HG02763 (cell line): ENCODE results near the gene CUBN.
"Not testable (repeated sequence)": the region's sequence is repeated elsewhere in the genome, so short reads cannot be mapped to it uniquely, and the experiment has no call there.

ENCODE experiments used
- ATAC-seq: cut with Tn5 transposase; IDR thresholded peaks from one replicate; pipeline ENCODE4 v1.9.1; 2021; ENCODE audit warnings: mild to moderate bottlenecking, moderate library complexity; ENCODE audit not compliant: unreplicated experiment

The CUBN gene

GRCh38 chr10:17019696-17020095 lies 109.9 kb downstream of the CUBN start:
- ATAC-seq, result no peak

DNA sequence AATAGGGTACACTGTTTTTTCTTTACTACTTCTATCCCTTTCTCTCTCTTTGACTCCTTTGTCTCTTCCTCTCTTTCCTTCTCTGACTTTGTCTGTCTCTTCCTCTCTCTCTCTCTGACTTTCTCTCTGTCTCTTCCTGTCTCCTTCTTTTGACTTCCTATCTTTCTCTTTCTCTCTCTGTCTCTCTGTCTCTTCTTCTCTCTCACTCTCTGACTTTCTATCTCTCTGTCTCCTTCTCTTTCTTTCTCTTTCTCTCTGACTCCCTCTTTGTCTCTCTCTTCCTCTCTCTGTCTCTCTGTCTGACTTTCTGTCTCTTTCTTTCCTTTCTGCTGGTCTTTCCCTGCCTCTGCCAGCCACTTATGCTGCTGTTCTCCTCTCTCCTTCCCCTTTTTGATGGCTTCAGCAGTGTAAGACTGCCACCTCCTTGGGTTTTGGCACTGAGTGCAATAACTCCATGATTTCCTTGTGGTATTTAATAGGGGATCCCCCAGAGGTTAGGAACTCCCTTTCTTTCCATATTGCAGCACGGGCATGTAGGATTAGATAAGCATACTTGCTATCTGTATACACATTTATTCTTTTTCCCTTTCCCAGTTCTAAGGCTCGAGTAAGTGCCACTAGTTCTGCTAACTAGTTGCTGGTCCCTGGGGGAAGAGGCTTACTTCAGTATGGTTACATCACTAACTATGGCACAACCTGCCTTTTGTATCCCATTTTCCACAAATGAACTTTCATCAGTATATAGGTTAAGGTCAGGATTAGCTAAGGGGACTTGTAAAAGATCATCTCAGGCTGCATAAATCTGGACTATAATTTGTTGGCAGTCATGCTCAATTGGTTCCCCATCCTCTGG lies 116.3 kb downstream of the CUBN start:
- ATAC-seq, result not testable (repeated sequence)

- ATAC-seq, result not testable (repeated sequence)
Observed at GRCh38 chr10:17012731-17013130, 116.9 kb downstream of the CUBN start.

- ATAC-seq, result no peak
Observed at GRCh38 chr10:17010363-17011145, 119.1 kb downstream of the CUBN start.

- no peak for ATAC-seq
Observed at GRCh38 chr10:17009212-17009700, 120.4 kb downstream of the CUBN start.

GRCh38 chr10:17007418-17007770 lies 122.2 kb downstream of the CUBN start:
- ATAC-seq, result no peak

GRCh38 chr10:17006631-17007417 lies 122.8 kb downstream of the CUBN start:
- ATAC-seq, result no peak

- no peak for ATAC-seq
Observed at GRCh38 chr10:17005621-17006566, 123.7 kb downstream of the CUBN start.

- no peak for ATAC-seq
Observed at GRCh38 chr10:17004801-17005380, 124.7 kb downstream of the CUBN start.

DNA sequence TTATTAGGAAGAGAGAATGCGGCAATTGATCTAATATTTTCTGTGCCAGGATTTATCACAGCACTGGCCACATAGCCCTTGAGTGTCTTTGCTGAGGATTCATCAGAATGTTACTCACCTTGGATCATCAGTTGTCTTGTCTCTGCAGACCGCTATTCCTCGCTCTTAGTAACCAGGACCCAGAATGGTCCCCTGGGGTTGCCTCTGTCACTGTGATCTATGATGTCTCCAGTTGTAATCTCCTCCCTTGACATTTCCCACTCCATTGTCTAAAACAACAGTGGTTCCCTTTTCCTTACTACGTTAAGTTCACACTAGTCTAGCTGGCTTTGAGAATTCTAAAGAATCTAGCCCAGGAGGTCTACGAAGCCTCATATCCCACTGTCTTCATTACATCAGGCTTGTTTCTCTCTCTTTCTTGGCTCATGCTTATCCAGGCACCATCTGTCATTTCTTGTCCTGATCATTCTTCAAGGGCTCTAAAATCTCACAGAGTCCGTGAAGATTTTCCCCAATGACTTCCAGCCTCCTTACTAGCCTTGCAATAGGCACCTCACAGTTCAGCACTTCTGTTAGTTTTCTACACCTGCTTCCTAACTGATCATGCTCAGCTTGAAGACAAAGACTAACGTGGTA lies 125.8 kb downstream of the CUBN start:
- ATAC-seq, result no peak

DNA sequence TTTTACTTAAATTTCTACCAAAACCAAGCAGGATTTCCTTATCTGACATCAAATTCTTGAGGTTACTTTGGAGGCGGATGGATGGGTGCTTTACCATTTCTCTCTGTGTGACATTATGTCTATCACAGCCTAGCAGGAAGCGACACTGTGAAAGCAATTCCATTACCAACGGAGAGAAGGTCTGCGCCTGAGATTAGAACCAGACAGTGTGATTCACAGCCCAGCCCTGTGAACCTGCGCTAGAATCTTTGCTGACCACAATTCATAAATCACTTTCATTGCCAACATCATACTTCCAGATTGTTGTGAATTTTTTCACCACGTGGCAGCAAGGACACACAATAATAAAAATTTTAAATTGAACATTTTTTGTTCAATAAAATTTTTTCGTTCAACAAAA lies 126.5 kb downstream of the CUBN start:
- ATAC-seq, result no peak

GRCh38 chr10:17001961-17002749 lies 127.5 kb downstream of the CUBN start:
- peak; percentile 68 for ATAC-seq

GRCh38 chr10:17001297-17001744 lies 128.3 kb downstream of the CUBN start:
- ATAC-seq, result no peak

DNA sequence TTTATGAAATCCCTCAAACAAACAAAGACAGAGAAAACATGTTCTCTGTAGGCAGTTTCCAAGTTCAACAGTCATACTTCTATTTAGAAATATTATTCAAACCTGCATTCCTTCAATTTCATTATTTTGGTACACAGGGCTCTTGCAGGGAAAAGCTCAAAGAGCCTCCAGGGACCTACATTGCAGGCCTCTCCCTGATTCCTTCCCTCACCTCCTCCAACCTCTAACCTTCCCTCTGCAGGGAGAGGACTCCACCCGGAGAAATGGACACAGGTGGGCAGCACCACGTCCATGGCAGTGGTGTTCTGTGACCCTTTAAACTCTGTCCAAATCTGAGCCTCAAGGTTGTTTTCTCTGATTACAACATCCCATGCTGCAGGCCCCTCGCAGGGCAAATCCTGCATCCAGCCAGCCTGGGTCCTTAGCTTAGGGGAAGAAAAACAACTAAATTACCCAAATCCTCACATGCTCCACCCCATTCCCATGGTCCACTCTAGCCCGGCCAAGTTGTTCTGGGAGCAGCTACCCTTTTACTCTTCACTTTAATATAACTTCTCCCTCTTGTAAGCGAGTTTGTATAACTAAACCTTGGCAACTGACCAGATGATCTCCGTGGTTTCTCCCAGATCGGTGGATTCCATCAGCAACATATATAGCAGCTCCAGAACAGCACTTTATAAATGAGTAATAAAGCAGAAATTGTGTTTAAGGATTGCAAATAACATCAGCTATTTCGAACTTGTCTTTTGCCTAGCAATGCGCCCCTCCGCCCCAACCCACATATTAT lies 129.8 kb downstream of the CUBN start:
- no peak for ATAC-seq

- ATAC-seq, result no peak
Observed at GRCh38 chr10:16996530-16996964, 133.1 kb downstream of the CUBN start.

- no peak for ATAC-seq
Observed at GRCh38 chr10:16995867-16996529, 133.6 kb downstream of the CUBN start.

DNA sequence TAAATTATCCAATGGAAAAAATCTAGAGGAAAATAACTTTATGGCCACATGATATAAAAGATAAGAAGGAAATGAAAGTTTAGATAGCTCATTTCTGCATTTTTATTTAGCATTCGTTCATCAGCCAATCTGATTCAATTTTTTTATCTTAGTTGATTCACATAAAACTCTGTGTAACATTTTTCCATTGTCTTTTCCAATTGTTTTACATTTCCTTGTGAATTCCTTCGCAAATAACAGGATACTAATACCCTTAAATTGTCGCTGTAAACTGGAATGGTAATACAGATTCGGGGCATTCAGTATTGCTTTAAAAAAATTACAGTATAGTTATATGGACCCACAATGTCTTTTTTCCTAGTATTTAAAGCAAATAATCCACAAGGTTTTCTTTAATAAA lies 136.4 kb downstream of the CUBN start:
- ATAC-seq, result no peak
